Measurements from ENCODE around the gene AFF3. TPM values are rescaled to one million over a fixed set of nuclear protein-coding genes. Genes with fewer than 3 reads are reported as not detected.

The AFF3 gene
- total RNA-seq, 4 donors from 2014 or later = 2.1 to 7.3 (median 3.5) TPM

DNA sequence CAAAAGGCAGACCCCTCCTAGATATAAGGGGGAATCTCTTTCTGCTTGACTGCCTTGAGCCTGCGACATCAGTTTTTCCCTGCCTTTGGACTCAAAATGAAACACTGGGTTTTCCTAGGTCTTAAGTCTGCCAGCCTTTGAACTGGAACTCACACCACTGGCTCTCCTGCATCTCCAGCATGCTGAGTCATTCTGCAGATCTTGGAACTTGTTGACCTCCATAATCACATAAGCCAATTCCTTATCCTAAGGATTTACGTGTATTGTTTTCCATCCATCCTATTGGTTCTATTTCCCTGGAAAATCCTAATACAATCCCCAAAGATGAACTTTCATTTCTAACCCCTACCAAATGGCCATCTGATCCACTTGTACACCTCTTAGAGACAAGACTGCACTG is 88.0 kb downstream of the AFF3 start:
- TF ChIP-seq, protein P1, sequence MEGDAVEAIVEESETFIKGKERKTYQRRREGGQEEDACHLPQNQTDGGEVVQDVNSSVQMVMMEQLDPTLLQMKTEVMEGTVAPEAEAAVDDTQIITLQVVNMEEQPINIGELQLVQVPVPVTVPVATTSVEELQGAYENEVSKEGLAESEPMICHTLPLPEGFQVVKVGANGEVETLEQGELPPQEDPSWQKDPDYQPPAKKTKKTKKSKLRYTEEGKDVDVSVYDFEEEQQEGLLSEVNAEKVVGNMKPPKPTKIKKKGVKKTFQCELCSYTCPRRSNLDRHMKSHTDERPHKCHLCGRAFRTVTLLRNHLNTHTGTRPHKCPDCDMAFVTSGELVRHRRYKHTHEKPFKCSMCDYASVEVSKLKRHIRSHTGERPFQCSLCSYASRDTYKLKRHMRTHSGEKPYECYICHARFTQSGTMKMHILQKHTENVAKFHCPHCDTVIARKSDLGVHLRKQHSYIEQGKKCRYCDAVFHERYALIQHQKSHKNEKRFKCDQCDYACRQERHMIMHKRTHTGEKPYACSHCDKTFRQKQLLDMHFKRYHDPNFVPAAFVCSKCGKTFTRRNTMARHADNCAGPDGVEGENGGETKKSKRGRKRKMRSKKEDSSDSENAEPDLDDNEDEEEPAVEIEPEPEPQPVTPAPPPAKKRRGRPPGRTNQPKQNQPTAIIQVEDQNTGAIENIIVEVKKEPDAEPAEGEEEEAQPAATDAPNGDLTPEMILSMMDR (IDR thresholded peaks at IDR 0.05) = no peak
- TF ChIP-seq POLR2A (IDR thresholded peaks at IDR 0.05) = no peak
- intact Hi-C loops (cut with DNase I; ENCODE audit: low total_unique reads) = no loop called here
- no peak for DNase-seq (ENCODE audit: low spot score in 2 of 2)
- H3K4me3 ChIP-seq (ENCODE audit: low read depth, poor library complexity, severe bottlenecking) = no peak overlapping the region
- 93 to 96% methylated on average over 2 of the region's 2 CpGs for WGBS, 2 donors

DNA sequence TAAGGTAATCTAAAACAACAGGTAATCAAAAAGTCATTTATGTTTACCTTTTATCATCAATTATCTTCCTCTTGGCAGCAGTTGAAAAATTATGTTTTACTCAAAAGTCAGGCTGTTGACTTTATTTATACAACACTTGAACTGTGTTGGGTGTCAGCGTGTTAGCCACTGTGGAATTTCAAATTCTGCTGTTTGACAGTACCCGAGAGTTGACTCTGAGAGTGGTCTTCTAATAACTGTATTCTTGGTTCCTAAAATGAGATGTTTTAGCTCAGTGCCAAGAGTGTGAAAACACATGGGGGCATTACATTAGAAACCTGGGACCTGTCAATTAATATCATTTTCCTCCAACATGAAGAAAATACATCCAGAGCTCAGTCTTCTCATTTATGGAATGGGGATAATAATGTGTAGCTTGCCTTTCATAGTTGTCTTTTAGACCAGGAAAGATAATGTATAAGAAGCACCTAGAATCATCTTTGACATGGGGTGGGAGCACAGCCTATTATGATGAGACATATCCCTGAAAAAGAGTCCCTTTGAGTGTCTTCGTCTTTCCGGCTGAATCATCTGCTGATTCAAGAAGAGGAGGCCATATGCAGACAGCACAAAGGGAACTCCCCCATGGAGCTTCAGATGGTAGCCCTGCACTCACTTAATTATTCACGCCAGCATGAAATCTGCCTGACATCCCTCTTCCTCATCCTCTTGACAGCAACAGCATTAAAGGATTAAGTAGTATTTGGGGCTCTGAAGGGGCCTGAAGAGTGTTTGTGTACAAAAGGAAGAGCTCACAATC is 89.1 kb downstream of the AFF3 start:
- TF ChIP-seq, protein P1 (IDR thresholded peaks at IDR 0.05) = no peak
- no peak for TF ChIP-seq POLR2A (IDR thresholded peaks at IDR 0.05)
- no peak overlapping the region for H3K4me3 ChIP-seq (ENCODE audit: low read depth, poor library complexity, severe bottlenecking)
- intact Hi-C loops (cut with DNase I; ENCODE audit: low total_unique reads) = no loop called here
- no peak for DNase-seq (ENCODE audit: low spot score in 2 of 2)
- 90 to 92% methylated on average over 5 of the region's 5 CpGs for WGBS, 2 donors

DNA sequence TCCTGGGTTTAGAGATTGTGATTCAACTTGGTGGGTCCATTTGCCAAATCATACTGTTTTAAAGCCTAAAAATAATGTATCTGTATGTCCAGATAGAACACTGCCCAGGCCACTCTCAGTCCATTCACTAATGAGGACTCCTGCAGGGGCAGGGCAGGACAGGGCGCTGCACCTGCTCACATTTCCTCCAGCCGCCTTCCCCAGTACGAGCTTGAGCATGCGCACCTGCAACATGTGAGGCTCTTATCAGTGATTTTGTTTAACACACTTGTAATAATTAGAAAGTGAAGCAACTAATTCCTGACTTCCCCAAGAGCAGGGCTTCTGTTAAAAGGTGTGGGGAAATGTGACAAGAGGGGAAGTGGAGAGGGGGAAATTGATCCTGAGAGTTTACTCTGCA is 89.7 kb downstream of the AFF3 start:
- TF ChIP-seq, protein P1 (IDR thresholded peaks at IDR 0.05) = no peak
- no peak for TF ChIP-seq POLR2A (IDR thresholded peaks at IDR 0.05)
- intact Hi-C loops (cut with DNase I; ENCODE audit: low total_unique reads) = no loop called here
- WGBS, 2 donors = 82 to 90% methylated on average over 4 of the region's 4 CpGs
- DNase-seq (ENCODE audit: low spot score in 2 of 2) = no peak
- no peak overlapping the region for H3K4me3 ChIP-seq (ENCODE audit: low read depth, poor library complexity, severe bottlenecking)

- no peak for DNase-seq (ENCODE audit: low spot score in 2 of 2)
- intact Hi-C loops (cut with DNase I; ENCODE audit: low total_unique reads) = no loop called here
- 78 to 91% methylated on average over 5 of the region's 5 CpGs for WGBS, 2 donors
- no peak overlapping the region for H3K4me3 ChIP-seq (ENCODE audit: low read depth, poor library complexity, severe bottlenecking)
- TF ChIP-seq, protein P1 (IDR thresholded peaks at IDR 0.05) = no peak
- TF ChIP-seq POLR2A (IDR thresholded peaks at IDR 0.05) = no peak
Observed at GRCh38 chr2:100051253-100051652, 91.1 kb downstream of the AFF3 start.

- intact Hi-C loops (cut with DNase I; ENCODE audit: low total_unique reads) = no loop called here
- TF ChIP-seq, protein P1 (IDR thresholded peaks at IDR 0.05) = no peak
- TF ChIP-seq POLR2A (IDR thresholded peaks at IDR 0.05) = no peak
- no peak for DNase-seq (ENCODE audit: low spot score in 2 of 2)
- 85 to 87% methylated on average over 6 of the region's 6 CpGs for WGBS, 2 donors
- no peak overlapping the region for H3K4me3 ChIP-seq (ENCODE audit: low read depth, poor library complexity, severe bottlenecking)
Observed at GRCh38 chr2:100050685-100051084, 91.7 kb downstream of the AFF3 start.

Measured in lower leg skin (tissue), 4 donors.